NT2/D1 (cell line): ENCODE results near the gene MTFR1L.

Experiments
- SUZ12 ChIP-seq: IDR thresholded peaks from 2 replicates; pipeline ENCODE4 v1.6.1; 2011; ENCODE audit not compliant: insufficient read length, insufficient read depth; ENCODE audit errors: extremely low read depth
- ZNF274 ChIP-seq: IDR thresholded peaks from 2 replicates; pipeline ENCODE4 v1.6.1; 2011; ENCODE audit warnings: mild to moderate bottlenecking, low read depth, low read length

- TF ChIP-seq SUZ12 = no peak
- no peak for TF ChIP-seq ZNF274
These were observed 35.1 kb upstream of the MTFR1L start for GRCh38 chr1:25784575-25785051.
